Neural cell (in vitro differentiated cells): Measurements from ENCODE around the gene TMEM237. TPM values are rescaled to one million over a fixed set of nuclear protein-coding genes. Genes with fewer than 3 reads are reported as not detected.

ENCODE experiments used
- H2AFZ ChIP-seq: fragments of 200-600, 300-800 bp; sonication (generic), shearing (Covaris generic); 2 replicates; pipeline ENCODE4 v1.6.0; 2014; ENCODE audit warnings: low read depth, mild to moderate bottlenecking, antibody characterized with exemption, low read length, moderate library complexity
- H3F3A ChIP-seq: fragments of 200-600 bp; shearing (Covaris generic); 2 replicates; pipeline ENCODE4 v1.6.1; 2016; ENCODE audit warnings: mild to moderate bottlenecking, moderate library complexity, mixed read lengths, antibody characterized with exemption, low read length; ENCODE audit not compliant: insufficient read depth, poor library complexity, severe bottlenecking
- H3K27ac ChIP-seq: fragments of 200-600, 300-800 bp; sonication (generic), shearing (Covaris generic); 2 replicates; pipeline ENCODE4 v1.5.1; 2014; ENCODE audit warnings: mild to moderate bottlenecking, low read length, moderate library complexity
- H3K27me3 ChIP-seq: fragments of 300-800, 200-600 bp; sonication (generic), shearing (Covaris generic); 2 replicates; pipeline ENCODE4 v1.6.0; 2014; ENCODE audit warnings: mild to moderate bottlenecking, low read depth, low read length, moderate library complexity; ENCODE audit not compliant: insufficient read depth
- H3K36me3 ChIP-seq: fragments of 300-800, 200-600 bp; sonication (generic), shearing (Covaris generic); 2 replicates; pipeline ENCODE4 v1.5.1; 2014; ENCODE audit warnings: mild to moderate bottlenecking, antibody characterized with exemption, low read length, moderate library complexity; ENCODE audit not compliant: insufficient read depth
- H3K4me2 ChIP-seq: fragments of 300-800, 200-600 bp; sonication (generic), shearing (Covaris generic); 2 replicates; pipeline ENCODE4 v1.6.0; 2014; ENCODE audit warnings: mild to moderate bottlenecking, low read length
- H3K4me3 ChIP-seq: fragments of 300-800, 200-600 bp; sonication (generic), shearing (Covaris generic); 2 replicates; pipeline ENCODE4 v1.5.1; 2014; ENCODE audit warnings: mild to moderate bottlenecking, low read length, moderate library complexity
- H3K79me2 ChIP-seq: fragments of 200-600 bp; shearing (Covaris generic); replicated peaks from 2 replicates; pipeline ENCODE4 v1.6.0; 2014; ENCODE audit warnings: mild to moderate bottlenecking, low read length, moderate library complexity; ENCODE audit not compliant: insufficient read depth
- H3K9ac ChIP-seq: fragments of 300-800, 200-600 bp; sonication (generic), shearing (Covaris generic); 2 replicates; pipeline ENCODE4 v1.6.1; 2016; ENCODE audit warnings: mild to moderate bottlenecking, low read length, mixed read lengths
- H3K9me2 ChIP-seq: fragments of 200-600 bp; shearing (Covaris generic); 2 replicates; pipeline ENCODE4 v1.6.1; 2016; ENCODE audit warnings: mild to moderate bottlenecking, low read length, mixed read lengths; ENCODE audit not compliant: insufficient read depth
- H3K9me3 ChIP-seq: fragments of 200-600, 300-800 bp; sonication (generic), shearing (Covaris generic); 2 replicates; pipeline ENCODE4 v1.6.1; 2016; ENCODE audit warnings: mild to moderate bottlenecking, mixed run types, low read length, moderate library complexity, mixed read lengths
- H4K20me1 ChIP-seq: fragments of 200-600 bp; shearing (Covaris generic); 2 replicates; pipeline ENCODE4 v1.6.1; 2016; ENCODE audit warnings: mild to moderate bottlenecking, mixed run types; ENCODE audit not compliant: insufficient read depth
- EP300 ChIP-seq: fragments of 450-650 bp; conservative IDR thresholded peaks from 2 replicates; pipeline ENCODE4 v1.6.1; 2014; ENCODE audit warnings: antibody characterized with exemption, mild to moderate bottlenecking, moderate library complexity; ENCODE audit not compliant: poor library complexity, severe bottlenecking
- EZH2 ChIP-seq: fragments of 200-600, 300-800 bp; shearing (Covaris generic), sonication (generic); IDR thresholded peaks from 2 replicates; pipeline ENCODE4 v1.6.1; 2014; ENCODE audit warnings: antibody characterized with exemption, low read length, borderline replicate concordance, mild to moderate bottlenecking; ENCODE audit not compliant: insufficient read depth, poor library complexity, severe bottlenecking
- MXI1 ChIP-seq: fragments of 450-650 bp; conservative IDR thresholded peaks from 2 replicates; pipeline ENCODE4 v1.6.1; 2014; ENCODE audit warnings: antibody characterized with exemption, mild to moderate bottlenecking; ENCODE audit not compliant: poor library complexity, severe bottlenecking
- POLR2AphosphoS5 ChIP-seq: IDR thresholded peaks from 2 replicates; pipeline ENCODE4 v1.6.1; 2012
- RAD21 ChIP-seq: fragments of 450-650 bp; conservative IDR thresholded peaks from 2 replicates; pipeline ENCODE4 v1.6.1; 2014; ENCODE audit warnings: antibody characterized with exemption, mild to moderate bottlenecking, moderate library complexity
- SMC3 ChIP-seq: fragments of 450-650 bp; conservative IDR thresholded peaks from 2 replicates; pipeline ENCODE4 v1.6.1; 2014; ENCODE audit warnings: antibody characterized with exemption, mild to moderate bottlenecking, moderate library complexity; ENCODE audit not compliant: poor library complexity
- polyA minus RNA-seq: library from RNA; depleted of rRNA, polyadenylated mRNA; stranded (reverse); fragments of >200 nt; gene quantifications from 2 replicates; pipeline ENCODE4 v1.2.3, GENCODE V29; 2014
- polyA plus RNA-seq: library from polyadenylated mRNA; depleted of rRNA; stranded (reverse); fragments of >200 nt; gene quantifications from 2 replicates; pipeline ENCODE4 v1.2.3, GENCODE V29; 2014
- TF ChIP-seq, protein P1 (sequence below): IDR thresholded peaks from 2 replicates; pipeline ENCODE4 v1.6.1; 2012; ENCODE audit warnings: borderline replicate concordance
- TF ChIP-seq, protein P2 (sequence below): fragments of 450-650 bp; IDR thresholded peaks from 2 replicates; pipeline ENCODE4 v1.5.1; 2014; ENCODE audit warnings: antibody characterized with exemption, mild to moderate bottlenecking, moderate library complexity; ENCODE audit not compliant: poor library complexity, severe bottlenecking

The TMEM237 gene, protein sequence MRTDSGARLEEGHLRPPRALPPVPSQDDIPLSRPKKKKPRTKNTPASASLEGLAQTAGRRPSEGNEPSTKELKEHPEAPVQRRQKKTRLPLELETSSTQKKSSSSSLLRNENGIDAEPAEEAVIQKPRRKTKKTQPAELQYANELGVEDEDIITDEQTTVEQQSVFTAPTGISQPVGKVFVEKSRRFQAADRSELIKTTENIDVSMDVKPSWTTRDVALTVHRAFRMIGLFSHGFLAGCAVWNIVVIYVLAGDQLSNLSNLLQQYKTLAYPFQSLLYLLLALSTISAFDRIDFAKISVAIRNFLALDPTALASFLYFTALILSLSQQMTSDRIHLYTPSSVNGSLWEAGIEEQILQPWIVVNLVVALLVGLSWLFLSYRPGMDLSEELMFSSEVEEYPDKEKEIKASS
- 48.7 and 58.7 TPM in 2 replicates for polyA plus RNA-seq
- polyA minus RNA-seq, result 65.0 and 69.9 TPM in 2 replicates

DNA sequence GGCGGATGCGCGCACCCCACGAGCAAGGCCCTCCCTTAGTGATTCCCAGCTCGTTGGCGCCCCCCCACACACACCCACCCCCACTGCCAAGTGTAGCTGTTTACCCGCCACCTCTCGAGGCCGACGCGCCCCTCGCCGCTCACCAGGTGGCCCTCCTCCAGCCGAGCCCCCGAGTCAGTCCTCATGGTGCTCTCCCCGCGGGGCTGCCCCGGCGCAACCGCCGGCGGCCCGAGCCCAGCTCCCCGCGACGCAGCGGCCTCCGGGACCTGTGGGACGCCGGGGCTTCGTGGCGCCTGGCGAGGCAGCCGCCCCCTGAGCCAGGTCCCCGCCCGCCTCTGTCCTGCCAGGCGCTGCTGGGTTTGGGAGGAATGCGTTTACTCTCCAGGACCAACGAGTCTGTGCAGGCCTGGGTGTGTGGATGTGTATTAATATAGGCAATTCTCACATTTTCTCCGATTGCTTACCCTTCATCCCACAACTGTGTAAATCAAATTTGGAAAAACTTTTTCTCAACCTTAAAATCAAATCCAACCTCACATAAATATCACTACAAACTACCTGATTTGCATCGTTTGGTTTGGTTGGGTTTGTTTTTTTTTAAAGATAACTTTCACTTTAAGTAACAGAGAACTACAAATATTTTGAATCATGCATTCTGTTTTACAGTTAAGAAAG is at the start of gene TMEM237:
TSS of gene TMEM237 (minus strand) at position 288 of the 675 bp plus-strand sequence. CDS start at position 185, 103 bp downstream.
- no peaks in the 10 kb centered on the region for H3K36me3 ChIP-seq
- H3K27me3 ChIP-seq, result no peaks in the 10 kb centered on the region
- peak within 1 kb of the TSS; percentile 83 for H3K9ac ChIP-seq
- no peaks in the 10 kb centered on the region for H4K20me1 ChIP-seq
- no peaks in the 10 kb centered on the region for H3F3A ChIP-seq
- peak within 1 kb of the TSS; percentile 59 for H2AFZ ChIP-seq
- H3K9me3 ChIP-seq, result no peaks in the 10 kb centered on the region
- no peaks in the 10 kb centered on the region for H3K9me2 ChIP-seq
- H3K4me3 ChIP-seq, result peak within 1 kb of the TSS; percentile 74
- H3K79me2 ChIP-seq, result peaks cover 28% of the 10 kb centered on the region
- H3K4me2 ChIP-seq, result peak within 1 kb of the TSS; percentile 53
- TF ChIP-seq EP300 (no peak), RAD21 (no peak), SMC3 (no peak), POLR2AphosphoS5 (no peak)
- TF ChIP-seq, protein P1, sequence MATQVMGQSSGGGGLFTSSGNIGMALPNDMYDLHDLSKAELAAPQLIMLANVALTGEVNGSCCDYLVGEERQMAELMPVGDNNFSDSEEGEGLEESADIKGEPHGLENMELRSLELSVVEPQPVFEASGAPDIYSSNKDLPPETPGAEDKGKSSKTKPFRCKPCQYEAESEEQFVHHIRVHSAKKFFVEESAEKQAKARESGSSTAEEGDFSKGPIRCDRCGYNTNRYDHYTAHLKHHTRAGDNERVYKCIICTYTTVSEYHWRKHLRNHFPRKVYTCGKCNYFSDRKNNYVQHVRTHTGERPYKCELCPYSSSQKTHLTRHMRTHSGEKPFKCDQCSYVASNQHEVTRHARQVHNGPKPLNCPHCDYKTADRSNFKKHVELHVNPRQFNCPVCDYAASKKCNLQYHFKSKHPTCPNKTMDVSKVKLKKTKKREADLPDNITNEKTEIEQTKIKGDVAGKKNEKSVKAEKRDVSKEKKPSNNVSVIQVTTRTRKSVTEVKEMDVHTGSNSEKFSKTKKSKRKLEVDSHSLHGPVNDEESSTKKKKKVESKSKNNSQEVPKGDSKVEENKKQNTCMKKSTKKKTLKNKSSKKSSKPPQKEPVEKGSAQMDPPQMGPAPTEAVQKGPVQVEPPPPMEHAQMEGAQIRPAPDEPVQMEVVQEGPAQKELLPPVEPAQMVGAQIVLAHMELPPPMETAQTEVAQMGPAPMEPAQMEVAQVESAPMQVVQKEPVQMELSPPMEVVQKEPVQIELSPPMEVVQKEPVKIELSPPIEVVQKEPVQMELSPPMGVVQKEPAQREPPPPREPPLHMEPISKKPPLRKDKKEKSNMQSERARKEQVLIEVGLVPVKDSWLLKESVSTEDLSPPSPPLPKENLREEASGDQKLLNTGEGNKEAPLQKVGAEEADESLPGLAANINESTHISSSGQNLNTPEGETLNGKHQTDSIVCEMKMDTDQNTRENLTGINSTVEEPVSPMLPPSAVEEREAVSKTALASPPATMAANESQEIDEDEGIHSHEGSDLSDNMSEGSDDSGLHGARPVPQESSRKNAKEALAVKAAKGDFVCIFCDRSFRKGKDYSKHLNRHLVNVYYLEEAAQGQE, result no peak
- TF ChIP-seq, protein P2, sequence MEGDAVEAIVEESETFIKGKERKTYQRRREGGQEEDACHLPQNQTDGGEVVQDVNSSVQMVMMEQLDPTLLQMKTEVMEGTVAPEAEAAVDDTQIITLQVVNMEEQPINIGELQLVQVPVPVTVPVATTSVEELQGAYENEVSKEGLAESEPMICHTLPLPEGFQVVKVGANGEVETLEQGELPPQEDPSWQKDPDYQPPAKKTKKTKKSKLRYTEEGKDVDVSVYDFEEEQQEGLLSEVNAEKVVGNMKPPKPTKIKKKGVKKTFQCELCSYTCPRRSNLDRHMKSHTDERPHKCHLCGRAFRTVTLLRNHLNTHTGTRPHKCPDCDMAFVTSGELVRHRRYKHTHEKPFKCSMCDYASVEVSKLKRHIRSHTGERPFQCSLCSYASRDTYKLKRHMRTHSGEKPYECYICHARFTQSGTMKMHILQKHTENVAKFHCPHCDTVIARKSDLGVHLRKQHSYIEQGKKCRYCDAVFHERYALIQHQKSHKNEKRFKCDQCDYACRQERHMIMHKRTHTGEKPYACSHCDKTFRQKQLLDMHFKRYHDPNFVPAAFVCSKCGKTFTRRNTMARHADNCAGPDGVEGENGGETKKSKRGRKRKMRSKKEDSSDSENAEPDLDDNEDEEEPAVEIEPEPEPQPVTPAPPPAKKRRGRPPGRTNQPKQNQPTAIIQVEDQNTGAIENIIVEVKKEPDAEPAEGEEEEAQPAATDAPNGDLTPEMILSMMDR, result no peak
- peak within 1 kb of the TSS; percentile 74 for H3K27ac ChIP-seq

DNA sequence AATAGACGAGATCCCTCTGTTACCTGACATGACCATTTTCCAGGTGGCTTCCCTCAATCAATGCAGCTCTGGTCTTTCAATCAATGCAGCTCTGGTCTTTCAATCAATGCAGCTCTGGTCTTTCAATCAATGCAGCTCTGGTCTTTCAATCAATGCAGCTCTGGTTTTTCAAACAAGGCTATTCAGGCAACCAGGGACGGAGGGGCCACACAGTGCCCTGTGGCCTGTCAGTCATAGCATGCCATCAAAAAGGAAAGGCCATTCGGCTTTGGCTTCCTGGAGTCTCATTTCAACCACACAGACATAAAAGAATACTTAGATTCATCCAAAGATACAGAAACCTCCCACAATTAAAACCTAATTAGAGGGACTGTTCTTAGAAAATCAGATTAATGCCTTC is 41.9 kb upstream of the TMEM237 start:
- Histone ChIP-seq H3K27me3 (no peaks in the 10 kb centered on the region), H3K4me2 (no peak overlapping the region)

More for the DNA sequence above, 41.9 kb upstream of the TMEM237 start:
- no peaks in the 10 kb centered on the region for H3F3A ChIP-seq
- H3K9me3 ChIP-seq, result no peaks in the 10 kb centered on the region
- no peaks in the 10 kb centered on the region for H4K20me1 ChIP-seq
- H3K9me2 ChIP-seq, result no peaks in the 10 kb centered on the region
- H3K36me3 ChIP-seq, result no peaks in the 10 kb centered on the region
- no peak overlapping the region for H2AFZ ChIP-seq
- TF ChIP-seq RAD21 (no peak), SMC3 (no peak), EP300 (no peak), EZH2 (no peak), MXI1 (no peak)
- TF ChIP-seq, protein P2, result no peak
- no peak overlapping the region for H3K27ac ChIP-seq
- H3K79me2 ChIP-seq, result no peaks in the 10 kb centered on the region
- H3K4me3 ChIP-seq, result no peak overlapping the region
- no peak overlapping the region for H3K9ac ChIP-seq
